BLaER1 treated with 17β-estradiol and CSF1 and Interleukin-3, amounts not matched to agents 10 nM and 100 nM (cell line): Measurements from ENCODE around the gene FUT7.

Experiments used
- H3K27ac ChIP-seq, 11 experiments: shearing (Covaris generic); formaldehyde crosslinking; 2 replicates each; pipeline ENCODE4 v1.8.1; 2022
- H3K27me3 ChIP-seq, 11 experiments: shearing (Covaris generic); formaldehyde crosslinking; 2 replicates each; pipeline ENCODE4 v1.8.1; 2022
- H3K36me3 ChIP-seq, 11 experiments: shearing (Covaris generic); formaldehyde crosslinking; 2 replicates each; pipeline ENCODE4 v1.8.1; 2022
- H3K4me1 ChIP-seq, 10 experiments: shearing (Covaris generic); formaldehyde crosslinking; 2 replicates each; pipeline ENCODE4 v1.8.1; 2022
- H3K4me2 ChIP-seq, 11 experiments: shearing (Covaris generic); formaldehyde crosslinking; 2 replicates each; pipeline ENCODE4 v1.8.1; 2022
- H3K4me3 ChIP-seq, 10 experiments: shearing (Covaris generic); formaldehyde crosslinking; 2 replicates each; pipeline ENCODE4 v1.8.1; 2022
- H3K9ac ChIP-seq, 11 experiments: shearing (Covaris generic); formaldehyde crosslinking; 2 replicates each; pipeline ENCODE4 v1.8.1; 2022
- H3K9me3 ChIP-seq, 11 experiments: shearing (Covaris generic); formaldehyde crosslinking; replicated peaks in 1 of 11; 2 replicates each; pipeline ENCODE4 v1.8.1; 2022
- H4K20me1 ChIP-seq, 11 experiments: shearing (Covaris generic); formaldehyde crosslinking; 2 replicates each; pipeline ENCODE4 v1.8.1; 2022
- Cebpa-rat ChIP-seq, 11 experiments: shearing (Covaris generic); IDR thresholded peaks; 2 replicates each; pipeline ENCODE4 v1.8.1; 2022

The FUT7 gene

GRCh38 chr9:137048655-137049543 lies 17.0 kb upstream of the FUT7 start:
- H3K27ac ChIP-seq = no peak overlapping the region
- H3K27me3 ChIP-seq = peaks cover 70 to 96% (median 89%) of the 10 kb centered on the region in 11 experiments
- peaks cover 25 to 50% (median 39%) of the 10 kb centered on the region in 10 experiments for H3K4me1 ChIP-seq
- no peak overlapping the region for H3K9ac ChIP-seq
- H4K20me1 ChIP-seq = peaks cover 12 to 84% (median 58%) of the 10 kb centered on the region in 11 experiments; a peak in 21 of 22 replicates
- H3K36me3 ChIP-seq = no peaks in the 10 kb centered on the region
- no peak overlapping the region for H3K4me3 ChIP-seq
- no peak overlapping the region for H3K4me2 ChIP-seq
- TF ChIP-seq Cebpa-rat (IDR thresholded peaks at IDR 0.05) = no peak
- H3K9me3 ChIP-seq = no peaks in the 10 kb centered on the region

- peaks cover 45 to 58% (median 53%) of the 10 kb centered on the region in 10 experiments for H3K4me1 ChIP-seq
- peak within 1 kb of the TSS; percentile 61 to 84 (median 76) for H3K9ac ChIP-seq
- peaks cover 43 to 70% (median 62%) of the 10 kb centered on the region in 11 experiments for H3K27me3 ChIP-seq
- H3K4me2 ChIP-seq = peak within 1 kb of the TSS; percentile 95 to 100 (median 99)
- no peak for TF ChIP-seq Cebpa-rat (IDR thresholded peaks at IDR 0.05)
- no peaks in the 10 kb centered on the region for H3K9me3 ChIP-seq
- peaks cover 0 to 5% (median 0%) of the 10 kb centered on the region in 11 experiments; a peak in 1 of 22 replicates for H3K36me3 ChIP-seq
- peak within 1 kb of the TSS; percentile 72 to 86 (median 81) for H3K4me3 ChIP-seq
- H4K20me1 ChIP-seq = peaks cover 33 to 84% (median 71%) of the 10 kb centered on the region in 11 experiments
- peak within 1 kb of the TSS in 10 of 11 experiments; percentile 28 to 70 (median 56); a peak in 17 of 22 replicates for H3K27ac ChIP-seq
These were observed 14.3 kb upstream of the FUT7 start, which contains the start of gene NPDC1 for GRCh38 chr9:137046088-137046787. Gene NPDC1 (minus strand): TSS chr9:137046177. CDS start chr9:137045989, 188 bp downstream.

- H3K27ac ChIP-seq = peak overlapping the region in 10 of 11 experiments; percentile 28 to 70 (median 56); a peak in 17 of 22 replicates
- peaks cover 36 to 62% (median 55%) of the 10 kb centered on the region in 11 experiments for H3K27me3 ChIP-seq
- H4K20me1 ChIP-seq = peaks cover 37 to 85% (median 72%) of the 10 kb centered on the region in 11 experiments
- peak overlapping the region; percentile 61 to 84 (median 76) for H3K9ac ChIP-seq
- no peak for TF ChIP-seq Cebpa-rat (IDR thresholded peaks at IDR 0.05)
- peaks cover 52 to 65% (median 60%) of the 10 kb centered on the region in 10 experiments for H3K4me1 ChIP-seq
- H3K9me3 ChIP-seq = no peaks in the 10 kb centered on the region
- peaks cover 3 to 11% (median 5%) of the 10 kb centered on the region in 11 experiments; a peak in 11 of 22 replicates for H3K36me3 ChIP-seq
- peak overlapping the region; percentile 72 to 86 (median 81) for H3K4me3 ChIP-seq
- H3K4me2 ChIP-seq = peak overlapping the region; percentile 95 to 100 (median 99)
These were observed 13.6 kb upstream of the FUT7 start for GRCh38 chr9:137045294-137046087.

GRCh38 chr9:137044502-137045177 lies 12.8 kb upstream of the FUT7 start:
- H3K9ac ChIP-seq = peak overlapping the region; percentile 61 to 84 (median 76); a peak in 21 of 22 replicates
- H3K27me3 ChIP-seq = peaks cover 28 to 54% (median 46%) of the 10 kb centered on the region in 11 experiments
- TF ChIP-seq Cebpa-rat (IDR thresholded peaks at IDR 0.05) = no peak
- H3K9me3 ChIP-seq = no peaks in the 10 kb centered on the region
- H3K4me1 ChIP-seq = peaks cover 54 to 71% (median 63%) of the 10 kb centered on the region in 10 experiments
- peak overlapping the region; percentile 72 to 86 (median 81) for H3K4me3 ChIP-seq
- H3K27ac ChIP-seq = peak overlapping the region in 4 of 11 experiments; percentile 37 to 70 (median 62); a peak in 9 of 22 replicates
- H3K4me2 ChIP-seq = peak overlapping the region; percentile 95 to 100 (median 99)
- peaks cover 5 to 17% (median 11%) of the 10 kb centered on the region in 11 experiments; a peak in 21 of 22 replicates for H3K36me3 ChIP-seq
- H4K20me1 ChIP-seq = peaks cover 37 to 82% (median 67%) of the 10 kb centered on the region in 11 experiments

- TF ChIP-seq Cebpa-rat (IDR thresholded peaks at IDR 0.05) = no peak
- H3K4me1 ChIP-seq = peaks cover 54 to 77% (median 67%) of the 10 kb centered on the region in 10 experiments
- peaks cover 38 to 82% (median 73%) of the 10 kb centered on the region in 11 experiments for H4K20me1 ChIP-seq
- peak overlapping the region in 3 of 11 experiments; percentile 37 to 70 (median 48); a peak in 8 of 22 replicates for H3K27ac ChIP-seq
- H3K36me3 ChIP-seq = peaks cover 11 to 23% (median 18%) of the 10 kb centered on the region in 11 experiments
- peak overlapping the region; percentile 72 to 86 (median 81) for H3K4me3 ChIP-seq
- peak overlapping the region in 10 of 11 experiments; percentile 61 to 84 (median 76); a peak in 20 of 22 replicates for H3K9ac ChIP-seq
- peaks cover 21 to 48% (median 40%) of the 10 kb centered on the region in 11 experiments for H3K27me3 ChIP-seq
- H3K9me3 ChIP-seq = no peaks in the 10 kb centered on the region
- H3K4me2 ChIP-seq = peak overlapping the region; percentile 95 to 100 (median 99)
These were observed 12.1 kb upstream of the FUT7 start for GRCh38 chr9:137044037-137044436.

GRCh38 chr9:137042751-137043727 lies 11.2 kb upstream of the FUT7 start:
- Histone ChIP-seq H3K27me3 (peaks cover 13 to 39% (median 32%) of the 10 kb centered on the region in 11 experiments), H3K4me3 (peak overlapping the region in 7 of 10 experiments; percentile 72 to 85 (median 82); a peak in 12 of 20 replicates), H3K9ac (peak overlapping the region in 10 of 11 experiments; percentile 8 to 84 (median 72); a peak in 19 of 22 replicates), H3K4me1 (peaks cover 54 to 83% (median 70%) of the 10 kb centered on the region in 10 experiments), H3K27ac (peak overlapping the region in 3 of 11 experiments; percentile 18 to 70 (median 37); a peak in 1 of 22 replicates), H3K36me3 (peaks cover 21 to 33% (median 27%) of the 10 kb centered on the region in 11 experiments), H4K20me1 (peaks cover 43 to 88% (median 76%) of the 10 kb centered on the region in 11 experiments), H3K9me3 (no peaks in the 10 kb centered on the region), H3K4me2 (peak overlapping the region; percentile 95 to 100 (median 99))
- no peak for TF ChIP-seq Cebpa-rat (IDR thresholded peaks at IDR 0.05)
